Calu3 (cell line): ENCODE results near the gene CHRNG. TPM values are rescaled to one million over a fixed set of nuclear protein-coding genes. Genes with fewer than 3 reads are reported as not detected.

ENCODE experiments used
- BruUV-seq: library from RNA; stranded (reverse); fragments of 400-500 nt; replicated peaks from 2 replicates; lab custom pipeline; 2021; lab: Mats Ljungman, UMichigan
- CTCF ChIA-PET: fragments of 300-600 bp; sonication (Branson Sonifier 250); formaldehyde crosslinking; loops from one replicate; lab custom pipeline; 2022; ENCODE audit warnings: antibody characterized with exemption; lab: Charles Lee
- DNase-seq: peaks from one replicate; pipeline ENCODE4 v3.0.0; 2022
- H3K27ac Mint-ChIP-seq: one replicate; pipeline ENCODE4 v1.8.0; 2022; ENCODE audit warnings: mixed read lengths; ENCODE audit not compliant: unreplicated experiment
- H3K27me3 Mint-ChIP-seq: one replicate; pipeline ENCODE4 v1.8.0; 2022; ENCODE audit warnings: mixed read lengths; ENCODE audit not compliant: unreplicated experiment
- H3K36me3 Mint-ChIP-seq: one replicate; pipeline ENCODE4 v1.8.0; 2022; ENCODE audit warnings: mild to moderate bottlenecking, moderate library complexity, mixed read lengths; ENCODE audit not compliant: insufficient read depth, unreplicated experiment
- H3K4me1 Mint-ChIP-seq: one replicate; pipeline ENCODE4 v1.8.0; 2022; ENCODE audit warnings: mild to moderate bottlenecking, low read depth, mixed read lengths; ENCODE audit not compliant: unreplicated experiment
- H3K4me3 Mint-ChIP-seq: one replicate; pipeline ENCODE4 v1.8.0; 2022; ENCODE audit warnings: mild to moderate bottlenecking, low read depth, moderate library complexity, mixed read lengths; ENCODE audit not compliant: unreplicated experiment
- H3K9me3 Mint-ChIP-seq: one replicate; pipeline ENCODE4 v1.8.0; 2022; ENCODE audit warnings: low read depth, mixed read lengths; ENCODE audit not compliant: unreplicated experiment
- CTCF ChIP-seq: fragments of 200-600 bp; IDR thresholded peaks from one replicate; pipeline ENCODE4 v1.8.0; 2022; ENCODE audit warnings: antibody characterized with exemption; ENCODE audit not compliant: unreplicated experiment
- intact Hi-C: fragments of 100-400 bp; cut with micrococcal nuclease; formaldehyde crosslinking; loops from one replicate; pipeline ENCODE4 v1.10.0; 2022; ENCODE audit not compliant: unreplicated experiment
- total RNA-seq: library from RNA; stranded (reverse); gene quantifications from 2 replicates; pipeline ENCODE4 v1.2.3, GENCODE V29; 2022

The CHRNG gene
- total RNA-seq, 1 experiment from 2014 or later: not detected

DNA sequence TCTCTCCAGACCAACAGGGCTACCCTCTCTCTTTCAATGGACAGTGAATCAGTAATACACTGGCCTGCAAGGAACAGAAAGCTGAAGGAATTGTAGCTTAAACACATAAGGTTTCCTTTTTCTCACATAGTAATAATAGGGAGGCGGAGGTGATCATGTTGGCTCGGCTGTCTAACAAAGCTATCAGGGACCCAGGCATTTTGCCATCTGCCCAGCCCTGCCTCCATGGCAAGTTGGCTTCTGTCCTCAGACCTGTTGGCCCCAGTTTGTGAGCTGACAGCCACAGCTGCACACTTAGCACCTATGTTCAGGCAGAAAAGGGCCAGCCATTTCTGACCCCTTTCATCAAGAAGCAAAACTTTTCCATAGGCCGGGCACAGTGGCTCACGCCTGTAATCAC is 2.0 kb upstream of the CHRNG start:
- H3K9me3 Mint-ChIP-seq: no peaks in the 10 kb centered on the region
- no peak overlapping the region for H3K27ac Mint-ChIP-seq
- CTCF ChIA-PET: no interaction called here
- H3K4me3 Mint-ChIP-seq: no peak overlapping the region
- H3K4me1 Mint-ChIP-seq: no peaks in the 10 kb centered on the region
- H3K36me3 Mint-ChIP-seq: peaks cover 12% of the 10 kb centered on the region
- no TSS peak for BruUV-seq
- H3K27me3 Mint-ChIP-seq: peaks cover 63% of the 10 kb centered on the region
- no peak for DNase-seq
- intact Hi-C loops: no loop called here
- no peak for TF ChIP-seq CTCF

- Mint-ChIP-seq H3K4me3 (no peak overlapping the region), H3K9me3 (no peaks in the 10 kb centered on the region), H3K27ac (no peak overlapping the region), H3K27me3 (peaks cover 52% of the 10 kb centered on the region), H3K36me3 (peaks cover 12% of the 10 kb centered on the region), H3K4me1 (no peaks in the 10 kb centered on the region)
- intact Hi-C loops: no loop called here
- CTCF ChIA-PET: interaction anchor here (0.6 to 0.9 kb wide), 3 partner anchors 54 to 1382 kb away, joined by 3 to 10 read pairs (median 3); no protein-coding TSS in a partner anchor
- no peak for TF ChIP-seq CTCF
- BruUV-seq: no TSS peak
- no peak for DNase-seq
These were observed 821 bp upstream of the CHRNG start for GRCh38 chr2:232538671-232539070.

DNA sequence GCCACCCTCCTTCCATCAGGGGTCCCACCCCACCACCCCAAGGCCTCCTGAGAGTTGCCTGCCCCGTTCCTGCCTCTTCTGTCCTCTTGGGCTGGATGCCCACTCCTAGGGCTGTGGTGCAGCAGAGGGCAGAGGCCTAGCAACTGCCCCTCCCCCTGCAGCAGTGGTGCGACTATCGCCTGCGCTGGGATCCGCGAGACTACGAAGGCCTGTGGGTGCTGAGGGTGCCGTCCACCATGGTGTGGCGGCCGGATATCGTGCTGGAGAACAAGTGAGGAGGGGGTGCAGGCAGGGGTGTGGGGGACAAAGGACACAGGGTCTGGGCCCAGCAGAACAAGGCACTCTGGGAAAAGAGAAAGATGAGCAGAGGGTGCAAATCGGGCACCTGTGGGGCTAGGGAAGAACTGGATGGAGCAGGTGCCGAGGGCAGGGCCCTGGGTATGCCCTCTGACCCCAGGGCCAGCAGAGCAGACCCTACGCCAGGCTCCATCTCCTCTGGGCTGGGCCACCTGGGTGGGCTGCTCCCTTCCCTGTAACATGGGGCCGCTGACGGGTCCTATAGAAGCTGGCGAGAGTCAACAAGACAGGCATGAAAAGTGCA is 1.0 kb downstream of the CHRNG start:
- no peak overlapping the region for H3K27ac Mint-ChIP-seq
- no peaks in the 10 kb centered on the region for H3K4me1 Mint-ChIP-seq
- H3K9me3 Mint-ChIP-seq: no peaks in the 10 kb centered on the region
- no peak for TF ChIP-seq CTCF
- intact Hi-C loops: no loop called here
- no peak for DNase-seq
- CTCF ChIA-PET: no interaction called here
- no peak overlapping the region for H3K4me3 Mint-ChIP-seq
- no TSS peak for BruUV-seq
- H3K27me3 Mint-ChIP-seq: peaks cover 40% of the 10 kb centered on the region
- peaks cover 12% of the 10 kb centered on the region for H3K36me3 Mint-ChIP-seq

GRCh38 chr2:232541195-232541960 is 1.9 kb downstream of the CHRNG start:
- no peaks in the 10 kb centered on the region for H3K9me3 Mint-ChIP-seq
- peaks cover 16% of the 10 kb centered on the region for H3K36me3 Mint-ChIP-seq
- intact Hi-C loops: no loop called here
- CTCF ChIA-PET: no interaction called here
- no peak for DNase-seq
- no peak overlapping the region for H3K27ac Mint-ChIP-seq
- peaks cover 32% of the 10 kb centered on the region for H3K27me3 Mint-ChIP-seq
- no peak overlapping the region for H3K4me3 Mint-ChIP-seq
- TF ChIP-seq CTCF: no peak
- H3K4me1 Mint-ChIP-seq: no peaks in the 10 kb centered on the region
- BruUV-seq: no TSS peak
